Ovary (tissue), 9 donors: ENCODE results near the gene NOP9. TPM values are rescaled to one million over a fixed set of nuclear protein-coding genes. Genes with fewer than 3 reads are reported as not detected.

ENCODE experiments used
- DNase-seq, 5 donors: peaks; one replicate each; pipeline ENCODE4 v3.0.0-alpha.2; 2019 to 2020
- H3K27ac ChIP-seq, 2 donors: fragments of 200-600 bp; one replicate each; pipeline versions ENCODE4 v1.5.1 to v1.8.0; 2019 to 2022
- H3K27me3 ChIP-seq: fragments of 200-600 bp; one replicate; pipeline ENCODE4 v1.8.0; 2022
- H3K36me3 ChIP-seq: fragments of 200-600 bp; sonication (generic); one replicate; pipeline ENCODE4 v1.5.1; 2019
- H3K4me1 ChIP-seq: one replicate; pipeline ENCODE4 v1.8.1; 2013; ENCODE audit warnings: mild to moderate bottlenecking, moderate library complexity; ENCODE audit not compliant: insufficient read depth
- H3K4me3 ChIP-seq: fragments of 200-600 bp; sonication (generic); one replicate; pipeline ENCODE4 v1.5.1; 2017
- H3K9me3 ChIP-seq, 2 donors: fragments of 200-600 bp in 1 of 2; sonication (generic) in 1 of 2; one replicate each; pipeline versions ENCODE4 v1.5.1 to v1.8.1; 2013 to 2019; ENCODE audit warnings: mild to moderate bottlenecking in 1 of 2, moderate library complexity in 1 of 2
- CTCF ChIP-seq, 3 donors: fragments of 450-650 bp in 2 of 3; fragments of 200-600 bp in 1 of 3; IDR thresholded peaks; one replicate each; pipeline versions ENCODE4 v1.5.1 to v1.8.0; 2016 to 2022; ENCODE audit warnings: antibody characterized with exemption in 3 of 3, mild to moderate bottlenecking in 1 of 3
- EP300 ChIP-seq: sonication (generic); formaldehyde crosslinking; IDR thresholded peaks from one replicate; pipeline ENCODE4 v1.6.1; 2017; ENCODE audit warnings: antibody characterized with exemption
- POLR2A ChIP-seq: fragments of 450-650 bp; IDR thresholded peaks from one replicate; pipeline ENCODE4 v1.6.1; 2017; ENCODE audit warnings: antibody characterized with exemption, mild to moderate bottlenecking, moderate library complexity
- WGBS, 3 donors: extraction: QIAGEN DNeasy Blood & Tissue Kit in 1 of 3; methylation state at CpG; one replicate each; pipeline versions ENCODE4 v1.1.5 to v1.1.7; 2013 to 2017; 5-methylcytosine and 5-hydroxymethylcytosine counted together
- intact Hi-C, 4 donors: fragments of 100-400 bp; cut with DNase I; formaldehyde crosslinking; loops; one replicate each; pipeline versions ENCODE4 v1.11.0 to v1.15.1; 2022 to 2023
- polyA plus RNA-seq, 2 donors: library from polyadenylated mRNA; stranded (reverse); fragments of 200-250 nt in 1 of 2; fragments of 350-450 nt in 1 of 2; fragmentation: Illumina TruSeq in 1 of 2; extraction: RNeasy Lipid Tissue Mini Kit (QIAGEN cat#74804) in 1 of 2; gene quantifications; one replicate each; pipeline ENCODE4 v1.2.3, GENCODE V29; 2013 to 2014
- total RNA-seq, 7 donors: library from RNA; depleted of rRNA in 2 of 7; stranded (reverse); fragments of >200 nt in 2 of 7; fragmentation: NEBNext Ultra II Directional in 3 of 7; extraction: Animal tissue kit (Norgen Biotek cat#: 25700) in 3 of 7; gene quantifications; one replicate each; pipeline versions ENCODE4 v1.1.0 to v1.2.4, GENCODE V29; 2016 to 2023
- donor health status: DM: no; HTN: no; CAD: no; lungs with moderate emphysema.
- donor health status: DM: no; HTN: no; CAD: no.
- donor health status: Bipolar disorder and iron deficiency.
- donor health status: DM: yes; HTN: yes; CAD: no.
- donor health status: DM: no; HTN: no; CAD: no.
- donor health status: DM: yes; HTN: yes; CAD: no.

The NOP9 gene
- total and polyA plus RNA-seq, 9 donors = 9.2 to 28.6 (median 22.1) TPM

- WGBS, 3 donors = 85 to 91% (median 90%) methylated on average over 9 of the region's 9 CpGs
- H3K36me3 ChIP-seq = no peaks in the 10 kb centered on the region
- no peak overlapping the region for H3K27ac ChIP-seq
- H3K4me1 ChIP-seq = peaks cover 2% of the 10 kb centered on the region
- no peak for TF ChIP-seq EP300
- TF ChIP-seq POLR2A = no peak
- TF ChIP-seq CTCF (IDR thresholded peaks at IDR 0.05) = no peak
- H3K9me3 ChIP-seq = no peaks in the 10 kb centered on the region
- DNase-seq = no peak
- intact Hi-C loops = no loop called here
- no peak overlapping the region for H3K4me3 ChIP-seq
- no peaks in the 10 kb centered on the region for H3K27me3 ChIP-seq
Measured at GRCh38 chr14:24267516-24267915, 32.1 kb upstream of the NOP9 start.

- Histone ChIP-seq H3K4me3 (no peak overlapping the region), H3K36me3 (no peaks in the 10 kb centered on the region), H3K27ac (no peak overlapping the region), H3K9me3 (no peaks in the 10 kb centered on the region), H3K4me1 (peaks cover 2% of the 10 kb centered on the region), H3K27me3 (no peaks in the 10 kb centered on the region)
- 81 to 87% (median 86%) methylated on average over 9 of the region's 9 CpGs for WGBS, 3 donors
- TF ChIP-seq EP300 (no peak), CTCF (IDR thresholded peaks at IDR 0.05) (no peak), POLR2A (no peak)
- DNase-seq = no peak
- intact Hi-C loops = no loop called here
Measured at GRCh38 chr14:24268225-24268624, 31.4 kb upstream of the NOP9 start.

- TF ChIP-seq EP300 (no peak), POLR2A (no peak), CTCF (IDR thresholded peaks at IDR 0.05) (no peak)
- Histone ChIP-seq H3K4me3 (no peak overlapping the region), H3K4me1 (peaks cover 2% of the 10 kb centered on the region), H3K27ac (no peak overlapping the region), H3K36me3 (no peaks in the 10 kb centered on the region), H3K27me3 (no peaks in the 10 kb centered on the region), H3K9me3 (no peaks in the 10 kb centered on the region)
- intact Hi-C loops = no loop called here
- 92 to 94% (median 93%) methylated on average over 8 of the region's 8 CpGs for WGBS, 3 donors
- no peak for DNase-seq
Measured at GRCh38 chr14:24269368-24269767, 30.3 kb upstream of the NOP9 start.

- intact Hi-C loops = no loop called here
- no peak for DNase-seq
- H3K9me3 ChIP-seq = no peaks in the 10 kb centered on the region
- no peak for TF ChIP-seq CTCF (IDR thresholded peaks at IDR 0.05)
- no peak for TF ChIP-seq EP300
- no peak for TF ChIP-seq POLR2A
- no peak overlapping the region for H3K4me3 ChIP-seq
- H3K27ac ChIP-seq = peak overlapping the region in 1 of 2 donors; percentile 98
- H3K27me3 ChIP-seq = no peaks in the 10 kb centered on the region
- H3K4me1 ChIP-seq = peaks cover 2% of the 10 kb centered on the region
- no peaks in the 10 kb centered on the region for H3K36me3 ChIP-seq
- whole genome bisulfite sequencing, 3 donors = 90 to 93% (median 93%) methylated on average over 14 of the region's 14 CpGs
Measured at GRCh38 chr14:24269910-24270536, 29.6 kb upstream of the NOP9 start.
